Fibroblast of the aortic adventitia (primary cell): ENCODE data around the gene NEU4. TPM values are rescaled to one million over a fixed set of nuclear protein-coding genes. Genes with fewer than 3 reads are reported as not detected.
A peak's percentile ranks its signal among the peaks of the same experiment; 100 is the strongest.

Experiments
- DNase-seq: peaks from one replicate; pipeline ENCODE4 v3.0.0-alpha.2; 2010; ENCODE audit warnings: low read depth
- H3K4me3 ChIP-seq: 2 replicates; pipeline ENCODE4 v1.5.1; 2011; ENCODE audit warnings: low read depth, mild to moderate bottlenecking, control low read depth, low read length, moderate library complexity
- CTCF ChIP-seq: IDR thresholded peaks from 2 replicates; pipeline ENCODE4 v1.5.1; 2011; ENCODE audit warnings: mild to moderate bottlenecking, low read length, control low read depth, inconsistent platforms; ENCODE audit not compliant: insufficient read depth
- total RNA-seq: library from RNA; depleted of rRNA; stranded (reverse); fragments of >200 nt; gene quantifications from 2 replicates; pipeline ENCODE4 v1.2.3, GENCODE V29; 2012; ENCODE audit warnings: low replicate concordance

The NEU4 gene
- total RNA-seq, 1 donor, result not detected

- TF ChIP-seq CTCF, result no peak
- peak; percentile 26 for DNase-seq
Measured at GRCh38 chr2:241764275-241765241, 44.4 kb upstream of the NEU4 start.

DNA sequence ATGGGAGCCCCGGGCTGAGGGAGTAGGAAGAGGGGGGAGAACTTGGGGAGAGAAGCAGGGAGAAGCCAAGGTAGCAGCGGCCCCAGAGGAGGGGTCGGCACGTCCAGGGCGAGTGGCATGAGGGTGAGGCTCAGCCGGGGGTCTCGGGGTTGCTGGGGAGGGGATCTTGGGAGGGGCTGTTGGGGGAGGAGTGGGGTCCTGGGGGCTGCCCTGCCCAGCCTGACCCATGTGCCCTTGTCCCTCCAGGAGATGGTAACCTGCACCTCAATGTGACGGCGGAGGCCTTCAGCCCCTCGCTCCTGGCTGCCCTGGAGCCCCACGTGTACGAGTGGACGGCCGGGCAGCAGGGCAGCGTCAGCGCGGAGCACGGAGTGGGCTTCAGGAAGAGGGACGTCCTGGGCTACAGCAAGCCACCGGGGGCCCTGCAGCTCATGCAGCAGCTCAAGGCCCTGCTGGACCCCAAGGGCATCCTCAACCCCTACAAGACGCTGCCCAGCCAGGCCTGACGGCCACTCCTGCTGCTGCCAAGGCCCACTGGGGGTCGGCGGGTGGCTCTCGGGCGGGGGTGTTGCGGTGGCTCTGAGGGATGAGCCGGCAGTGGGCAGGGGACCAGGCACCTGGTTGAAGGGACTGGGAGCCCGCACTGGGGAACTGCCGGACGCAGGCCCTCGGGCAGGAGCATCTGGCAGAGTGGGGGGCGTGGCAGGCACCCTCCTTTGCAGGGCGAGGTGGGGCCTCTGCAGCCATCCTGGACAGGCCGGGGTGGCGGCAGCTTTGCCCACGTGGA, 41.3 kb upstream of the NEU4 start:
- no peak for DNase-seq
- H3K4me3 ChIP-seq, result no peak overlapping the region
- no peak for TF ChIP-seq CTCF

More at GRCh38 chr2:241764275-241765241, 44.4 kb upstream of the NEU4 start:
- no peak overlapping the region for H3K4me3 ChIP-seq

DNA sequence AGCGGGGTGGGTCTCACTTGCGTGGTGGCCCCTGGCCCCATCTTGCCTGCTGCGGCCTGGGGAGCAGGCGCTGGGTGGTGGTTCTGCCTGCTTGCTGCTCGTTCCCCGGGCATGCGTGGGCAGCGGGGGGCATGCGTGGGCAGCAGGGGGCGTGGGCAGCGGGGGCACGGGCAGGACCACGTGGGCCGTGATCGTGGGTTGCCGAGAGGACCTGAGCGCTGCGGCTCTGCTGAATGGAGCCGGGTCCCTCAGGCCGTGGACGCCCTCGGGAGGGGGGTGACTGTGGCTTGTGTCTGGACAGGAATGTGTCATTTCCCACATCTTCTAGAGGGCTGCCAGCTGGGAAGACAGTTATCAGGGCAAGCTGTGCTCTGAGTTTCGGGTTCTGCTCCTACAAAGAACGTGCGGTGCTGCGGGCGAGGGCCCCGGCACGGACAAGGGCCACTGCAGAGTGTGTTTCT, 40.7 kb upstream of the NEU4 start:
- H3K4me3 ChIP-seq, result no peak overlapping the region
- TF ChIP-seq CTCF, result no peak
- no peak for DNase-seq

GRCh38 chr2:241768850-241769249, 40.1 kb upstream of the NEU4 start:
- no peak for DNase-seq
- H3K4me3 ChIP-seq, result no peak overlapping the region
- no peak for TF ChIP-seq CTCF

- no peak overlapping the region for H3K4me3 ChIP-seq
- DNase-seq, result no peak
Measured at GRCh38 chr2:241769819-241770184, 39.2 kb upstream of the NEU4 start.

More at GRCh38 chr2:241769819-241770184, 39.2 kb upstream of the NEU4 start:
- TF ChIP-seq CTCF, result no peak
